GM21576 (cell line): Measurements from ENCODE around the gene HSP90AB1.

Experiments
- ATAC-seq: cut with Tn5 transposase; IDR thresholded peaks from one replicate; pipeline ENCODE4 v1.9.1; 2021; ENCODE audit warnings: mild to moderate bottlenecking, moderate library complexity; ENCODE audit not compliant: unreplicated experiment

HSP90AB1 gene

GRCh38 chr6:44265722-44266233, 18.9 kb downstream of the HSP90AB1 start:
- no peak for ATAC-seq

GRCh38 chr6:44266347-44266746, 19.4 kb downstream of the HSP90AB1 start:
- peak; percentile 38 for ATAC-seq

GRCh38 chr6:44267252-44267651, 20.4 kb downstream of the HSP90AB1 start:
- ATAC-seq, result no peak

GRCh38 chr6:44268095-44268628, 21.3 kb downstream of the HSP90AB1 start:
- no peak for ATAC-seq

- no peak for ATAC-seq
Observed at GRCh38 chr6:44269178-44269920, 22.4 kb downstream of the HSP90AB1 start.

- ATAC-seq, result no peak
Observed at GRCh38 chr6:44269921-44270525, 23.1 kb downstream of the HSP90AB1 start, which contains the start of gene TMEM151B. TSS of gene TMEM151B (plus strand) at chr6:44270450. CDS start at chr6:44270743, 293 bp downstream.

GRCh38 chr6:44270526-44271405, 23.9 kb downstream of the HSP90AB1 start:
- no peak for ATAC-seq

- ATAC-seq, result no peak
Observed at GRCh38 chr6:44271406-44271723, 24.5 kb downstream of the HSP90AB1 start.

GRCh38 chr6:44271914-44272313, 25.0 kb downstream of the HSP90AB1 start:
- ATAC-seq, result no peak

GRCh38 chr6:44272529-44272928, 25.6 kb downstream of the HSP90AB1 start:
- no peak for ATAC-seq

GRCh38 chr6:44272999-44273566, 26.2 kb downstream of the HSP90AB1 start:
- ATAC-seq, result no peak

- ATAC-seq, result no peak
Observed at GRCh38 chr6:44273617-44274016, 26.7 kb downstream of the HSP90AB1 start.

GRCh38 chr6:44275271-44275748, 28.4 kb downstream of the HSP90AB1 start:
- no peak for ATAC-seq

- ATAC-seq, result no peak
Observed at GRCh38 chr6:44275749-44276648, 29.1 kb downstream of the HSP90AB1 start.

GRCh38 chr6:44276667-44277640, 30.1 kb downstream of the HSP90AB1 start:
- no peak for ATAC-seq

- no peak for ATAC-seq
Observed at GRCh38 chr6:44277763-44278162, 30.9 kb downstream of the HSP90AB1 start.

- no peak for ATAC-seq
Observed at GRCh38 chr6:44278315-44278714, 31.4 kb downstream of the HSP90AB1 start.
